HG02798 (cell line): Measurements from ENCODE around the gene SRPK1.
"Not testable (repeated sequence)": the region's sequence is repeated elsewhere in the genome, so short reads cannot be mapped to it uniquely, and the experiment has no call there.

Experiments
- ATAC-seq: cut with Tn5 transposase; IDR thresholded peaks from one replicate; pipeline ENCODE4 v1.9.1; 2021; ENCODE audit warnings: mild to moderate bottlenecking; ENCODE audit not compliant: unreplicated experiment, poor library complexity

Gene SRPK1

GRCh38 chr6:35933844-35934243 lies 12.9 kb upstream of the SRPK1 start:
- no peak for ATAC-seq

DNA sequence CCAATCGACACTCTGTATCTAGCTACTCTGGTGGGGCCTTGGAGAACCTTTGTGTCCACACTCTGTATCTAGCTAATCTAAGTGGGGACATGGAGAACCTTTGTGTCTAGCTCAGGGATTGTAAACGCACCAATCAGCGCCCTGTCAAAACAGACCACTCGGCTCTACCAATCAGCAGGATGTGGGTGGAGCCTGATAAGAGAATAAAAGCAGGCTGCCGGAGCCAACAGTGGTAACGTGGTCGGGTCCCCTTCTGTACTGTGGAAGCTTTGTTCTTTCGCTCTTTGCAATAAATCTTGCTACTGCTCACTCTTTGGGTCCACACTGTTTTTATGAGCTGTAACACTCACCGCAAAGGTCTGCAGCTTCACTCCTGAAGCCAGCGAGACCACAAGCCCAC lies 11.0 kb upstream of the SRPK1 start:
- not testable (repeated sequence) for ATAC-seq

DNA sequence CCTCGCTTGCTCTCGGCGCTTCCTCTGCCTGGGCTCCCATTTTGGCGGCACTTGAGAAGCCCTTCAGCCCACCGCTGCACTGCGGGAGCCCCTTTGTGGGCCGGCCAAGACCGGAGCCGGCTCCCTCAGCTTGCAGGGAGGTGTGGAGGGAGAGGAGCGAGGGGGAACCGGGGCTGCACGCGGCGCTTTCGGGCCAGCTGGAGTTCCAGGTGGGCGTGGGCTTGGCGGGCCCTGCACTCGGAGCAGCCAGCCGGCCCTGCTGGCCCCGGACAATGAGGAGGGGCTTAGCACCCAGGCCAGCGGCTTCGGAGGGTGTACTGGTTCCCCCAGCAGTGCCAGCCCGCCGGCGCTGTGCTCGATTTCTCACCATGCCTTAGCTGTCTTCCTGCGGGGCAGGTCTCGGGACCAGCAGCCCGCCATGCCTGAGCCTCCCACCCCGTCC lies 10.2 kb upstream of the SRPK1 start:
- no peak for ATAC-seq

GRCh38 chr6:35929601-35930000 lies 8.7 kb upstream of the SRPK1 start:
- no peak for ATAC-seq

GRCh38 chr6:35926509-35927215 lies 5.8 kb upstream of the SRPK1 start:
- ATAC-seq: no peak

DNA sequence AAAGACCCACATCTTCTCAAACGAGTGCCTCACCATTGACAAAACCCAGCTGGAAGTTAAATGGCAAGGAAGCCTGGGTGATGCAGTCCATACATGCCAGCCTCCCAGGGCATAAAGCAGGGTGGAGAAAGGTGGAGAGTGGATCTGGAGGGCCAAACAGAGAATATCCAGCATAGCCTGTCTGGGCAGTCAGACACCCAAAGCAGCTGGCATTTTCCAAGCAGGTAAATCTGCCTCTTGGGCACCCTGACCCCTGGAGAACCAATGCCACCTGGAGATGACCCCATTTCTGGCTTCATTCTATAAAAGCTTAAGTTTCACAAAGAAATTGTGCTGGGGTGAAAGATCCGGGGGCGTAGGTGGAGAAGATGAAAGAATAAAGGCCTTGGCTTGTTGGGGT lies 5.1 kb upstream of the SRPK1 start:
- ATAC-seq: no peak

DNA sequence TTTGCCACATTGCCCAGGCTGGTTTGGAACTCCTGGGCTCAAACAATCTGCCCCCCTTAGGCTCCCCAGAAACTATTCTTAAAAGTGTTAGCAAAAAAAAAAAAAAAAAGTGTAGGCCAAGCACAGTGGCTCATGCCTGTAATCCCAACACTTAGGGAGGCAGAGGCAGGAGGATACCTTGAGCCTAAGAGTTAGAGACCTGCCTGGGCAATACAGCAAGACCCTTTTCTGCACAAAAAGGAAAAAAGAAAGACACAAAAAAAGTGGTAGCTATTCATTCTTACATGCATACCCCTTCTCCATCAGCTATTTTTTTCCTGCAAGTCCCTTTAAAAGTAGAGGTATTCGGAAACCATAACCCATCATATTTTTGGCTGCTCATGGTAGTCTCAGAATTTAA lies 3.2 kb upstream of the SRPK1 start:
- no peak for ATAC-seq

- ATAC-seq: no peak
These were observed 1.2 kb upstream of the SRPK1 start for GRCh38 chr6:35922139-35922554.

GRCh38 chr6:35919827-35920751 lies 809 bp downstream of the SRPK1 start:
- no peak for ATAC-seq

- no peak for ATAC-seq
These were observed 1.6 kb downstream of the SRPK1 start for GRCh38 chr6:35919085-35919826.

- not testable (repeated sequence) for ATAC-seq
These were observed 4.0 kb downstream of the SRPK1 start for GRCh38 chr6:35916893-35917292.

DNA sequence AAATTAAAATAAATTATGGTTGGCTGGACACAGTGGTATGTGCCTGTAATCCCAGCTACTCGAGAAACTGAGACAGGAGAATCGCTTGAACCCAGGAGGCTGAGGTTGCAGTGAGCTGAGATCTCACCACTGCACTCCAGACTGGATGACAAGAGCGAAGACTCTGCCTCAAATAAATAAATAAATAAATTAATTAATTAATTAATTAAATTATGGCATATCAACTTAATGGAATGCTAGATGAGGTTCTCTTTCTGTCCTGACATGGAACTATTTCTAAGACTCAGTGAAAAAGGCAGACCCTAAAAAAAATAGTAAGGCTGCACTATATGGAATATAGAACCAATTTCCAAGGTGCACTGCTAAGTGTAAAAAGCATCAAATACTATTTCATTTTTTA lies 4.8 kb downstream of the SRPK1 start:
- ATAC-seq: no peak

DNA sequence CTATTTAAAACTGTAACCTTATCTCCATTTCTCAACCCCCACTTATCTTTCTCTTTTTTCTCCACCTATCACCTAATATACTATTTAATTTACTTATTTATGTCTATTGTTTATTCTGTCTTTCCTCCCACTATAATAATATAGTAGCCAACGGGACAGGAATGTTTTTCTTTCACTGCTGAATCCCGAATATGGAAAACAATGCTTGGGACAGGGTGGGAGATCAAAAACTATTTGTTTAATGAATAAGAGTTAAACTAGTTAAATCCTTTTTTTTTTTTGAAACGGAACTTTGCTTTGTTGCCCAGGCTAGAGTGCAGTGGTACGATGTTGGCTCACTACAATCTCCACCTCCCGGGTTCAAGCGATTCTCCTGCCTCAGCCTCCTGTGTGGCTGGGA lies 6.4 kb downstream of the SRPK1 start:
- ATAC-seq: no peak

DNA sequence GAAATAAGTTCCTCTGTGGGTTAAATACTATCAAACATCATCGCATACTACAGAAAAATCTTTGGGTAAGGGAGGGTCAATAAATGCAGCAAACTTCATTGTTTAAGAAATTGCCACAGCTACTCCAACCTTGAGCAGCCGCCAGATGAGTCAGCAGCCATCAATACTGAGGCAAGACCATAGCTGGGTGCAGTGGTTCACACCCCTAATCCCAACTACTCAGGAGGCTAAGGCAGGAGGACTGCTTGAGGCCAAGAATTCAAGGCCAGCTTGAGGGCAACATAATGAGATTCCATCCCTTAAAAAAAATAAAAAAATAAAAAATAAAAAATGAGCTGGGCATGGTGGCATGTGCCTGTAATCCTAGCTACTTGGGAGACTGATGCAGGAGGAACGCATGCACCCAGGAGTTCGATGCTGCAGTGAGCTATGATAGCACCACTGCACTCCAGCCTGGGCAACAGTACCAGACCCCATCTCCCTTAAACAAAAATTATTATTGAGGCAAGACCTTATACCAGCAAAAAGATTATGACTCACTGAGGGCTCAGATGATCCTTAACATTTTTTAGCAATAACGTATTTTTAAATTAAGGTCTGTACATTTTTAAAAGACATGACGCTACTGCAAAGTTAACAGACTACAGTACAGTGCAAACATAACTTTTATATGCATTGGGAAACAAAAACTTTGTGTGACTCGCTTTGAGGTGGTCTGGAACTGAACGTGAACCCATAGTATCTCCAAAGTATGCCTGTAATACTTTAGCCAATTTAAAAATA lies 8.8 kb downstream of the SRPK1 start:
- ATAC-seq: no peak

- ATAC-seq: not testable (repeated sequence)
These were observed 11.3 kb downstream of the SRPK1 start for GRCh38 chr6:35909571-35909970.

DNA sequence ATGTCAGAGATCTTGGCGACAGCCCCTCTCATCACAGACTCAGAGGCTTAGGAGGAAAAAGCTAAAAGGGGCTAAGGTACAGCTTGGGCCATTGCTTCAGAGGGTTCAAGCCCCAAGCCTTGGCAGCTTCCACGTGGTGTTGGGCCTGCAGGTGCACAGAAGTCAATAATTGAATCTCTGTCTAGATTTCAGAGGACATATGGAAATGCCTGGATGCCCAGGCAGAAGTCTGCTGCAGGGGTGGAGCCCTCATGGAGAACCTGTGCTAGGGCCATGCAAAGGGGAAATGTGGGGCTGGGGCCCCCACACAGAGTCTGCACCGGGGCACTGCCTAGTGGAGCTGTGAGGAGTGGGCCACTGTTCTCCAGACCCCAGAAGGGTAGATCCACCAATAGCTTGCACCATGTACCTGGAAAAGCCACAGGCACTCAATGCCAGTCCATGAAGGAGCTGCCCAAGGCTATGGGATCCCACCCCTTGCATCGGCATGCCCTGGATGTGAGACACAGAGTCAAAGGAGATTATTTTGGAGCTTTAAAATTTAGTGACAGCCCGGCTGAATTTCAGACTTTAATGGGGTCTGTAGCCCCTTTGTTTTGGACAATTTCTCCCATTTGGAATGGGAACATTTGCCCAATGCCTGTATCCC lies 12.0 kb downstream of the SRPK1 start:
- not testable (repeated sequence) for ATAC-seq

GRCh38 chr6:35907750-35908149 lies 13.1 kb downstream of the SRPK1 start:
- no peak for ATAC-seq

DNA sequence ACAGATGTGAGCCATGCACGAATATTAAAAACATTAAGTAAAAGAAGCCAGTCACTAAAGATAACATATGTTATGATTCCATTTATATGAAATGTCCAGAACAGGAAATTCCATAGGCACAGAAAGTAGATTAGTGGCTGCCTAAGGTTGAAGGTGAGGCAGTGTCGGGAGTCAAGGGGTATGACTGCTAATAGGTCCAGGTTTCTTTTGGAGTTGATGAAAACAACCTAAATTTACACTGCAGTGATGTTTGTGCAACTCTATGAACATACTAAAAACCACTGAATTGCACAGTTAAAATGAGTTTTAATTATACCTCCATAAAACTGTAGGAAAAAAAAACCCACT lies 14.4 kb downstream of the SRPK1 start:
- no peak for ATAC-seq

DNA sequence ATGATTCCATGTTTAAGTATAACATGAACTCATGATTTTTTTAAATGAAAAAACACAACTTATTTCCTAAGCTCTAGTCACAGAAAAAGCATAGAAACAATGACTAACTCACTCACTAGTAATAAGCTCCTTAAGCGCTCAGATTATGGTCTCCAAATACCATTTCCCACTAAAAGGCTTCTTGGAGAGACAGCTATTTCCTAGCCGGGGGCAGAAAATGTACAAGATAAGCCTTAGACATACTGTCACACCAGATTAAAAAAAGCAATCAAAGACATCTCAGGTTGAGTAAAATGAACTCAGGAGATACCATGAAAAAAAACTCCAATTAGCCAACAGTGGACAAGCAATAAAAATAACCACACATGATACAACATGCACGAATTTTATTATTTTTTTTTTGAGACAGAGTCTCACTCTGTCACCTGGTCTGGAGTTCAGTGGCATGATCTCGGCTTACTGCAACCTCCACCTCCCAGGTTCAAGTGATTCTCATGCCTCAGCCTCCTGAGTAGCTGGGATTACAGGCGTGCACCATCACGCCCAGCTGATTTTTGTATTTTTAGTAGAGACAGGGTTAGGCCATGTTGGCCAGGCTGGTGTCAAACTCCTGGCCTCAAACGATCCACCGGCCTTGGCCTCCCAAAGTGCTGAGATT lies 14.9 kb downstream of the SRPK1 start:
- ATAC-seq: no peak
